Duodenal mucosa (tissue), 2 donors: ENCODE measurements around the gene GTF2F2.
A peak's percentile ranks its signal among the peaks of the same experiment; 100 is the strongest.

Experiments used
- H3K27ac ChIP-seq: one replicate; pipeline ENCODE4 v1.7.0; 2013; ENCODE audit warnings: low read depth, low read length
- H3K27me3 ChIP-seq, 2 donors: one replicate each; pipeline ENCODE4 v1.7.0; 2013; ENCODE audit warnings: low read length in 2 of 2, control low read depth in 1 of 2; ENCODE audit not compliant: insufficient read depth in 2 of 2, control insufficient read depth in 1 of 2
- H3K36me3 ChIP-seq, 2 donors: one replicate each; pipeline ENCODE4 v1.7.0; 2013; ENCODE audit warnings: low read length in 2 of 2, control low read depth in 1 of 2; ENCODE audit not compliant: insufficient read depth in 2 of 2, control insufficient read depth in 1 of 2
- H3K4me1 ChIP-seq, 2 donors: one replicate each; pipeline ENCODE4 v1.7.0; 2013; ENCODE audit warnings: low read length in 2 of 2, control low read depth in 1 of 2; ENCODE audit not compliant: insufficient read depth in 2 of 2, control insufficient read depth in 1 of 2
- H3K4me3 ChIP-seq, 2 donors: one replicate each; pipeline ENCODE4 v1.7.0; 2013; ENCODE audit warnings: low read length in 2 of 2, low read depth in 1 of 2
- H3K9ac ChIP-seq, 2 donors: one replicate each; pipeline ENCODE4 v1.7.0; 2013; ENCODE audit warnings: low read length in 2 of 2, low read depth in 1 of 2
- H3K9me3 ChIP-seq, 2 donors: one replicate each; pipeline ENCODE4 v1.7.0; 2013; ENCODE audit warnings: low read length in 2 of 2, control low read depth in 1 of 2; ENCODE audit not compliant: control insufficient read depth in 1 of 2

Gene GTF2F2

GRCh38 chr13:45303866-45304265 is 183.6 kb downstream of the GTF2F2 start:
- H3K27me3 ChIP-seq: peaks cover 5 to 6% of the 10 kb centered on the region in 2 donors
- H3K4me3 ChIP-seq: no peak overlapping the region
- no peaks in the 10 kb centered on the region for H3K4me1 ChIP-seq
- H3K9me3 ChIP-seq: no peaks in the 10 kb centered on the region
- no peaks in the 10 kb centered on the region for H3K36me3 ChIP-seq
- no peak overlapping the region for H3K27ac ChIP-seq
- H3K9ac ChIP-seq: no peak overlapping the region

- H3K27ac ChIP-seq: no peak overlapping the region
- peaks cover 0 to 6% of the 10 kb centered on the region in 2 donors for H3K4me1 ChIP-seq
- no peaks in the 10 kb centered on the region for H3K9me3 ChIP-seq
- H3K36me3 ChIP-seq: no peaks in the 10 kb centered on the region
- H3K9ac ChIP-seq: no peak overlapping the region
- peaks cover 5 to 6% of the 10 kb centered on the region in 2 donors for H3K27me3 ChIP-seq
- H3K4me3 ChIP-seq: no peak overlapping the region
Measured at GRCh38 chr13:45305079-45305478, 184.8 kb downstream of the GTF2F2 start.

- no peak overlapping the region for H3K27ac ChIP-seq
- peaks cover 8 to 12% of the 10 kb centered on the region in 2 donors for H3K4me1 ChIP-seq
- no peak overlapping the region for H3K9ac ChIP-seq
- H3K36me3 ChIP-seq: no peaks in the 10 kb centered on the region
- no peaks in the 10 kb centered on the region for H3K27me3 ChIP-seq
- no peaks in the 10 kb centered on the region for H3K9me3 ChIP-seq
- no peak overlapping the region for H3K4me3 ChIP-seq
Measured at GRCh38 chr13:45306966-45307365, 186.7 kb downstream of the GTF2F2 start.

GRCh38 chr13:45310341-45311131 is 190.2 kb downstream of the GTF2F2 start:
- Histone ChIP-seq H3K9me3 (no peaks in the 10 kb centered on the region), H3K4me1 (peaks cover 10 to 12% of the 10 kb centered on the region in 2 donors), H3K27me3 (no peaks in the 10 kb centered on the region), H3K36me3 (no peaks in the 10 kb centered on the region), H3K27ac (no peak overlapping the region), H3K4me3 (peak overlapping the region; percentile 68 to 75), H3K9ac (no peak overlapping the region)

GRCh38 chr13:45314822-45315221 is 194.5 kb downstream of the GTF2F2 start:
- H3K9me3 ChIP-seq: no peaks in the 10 kb centered on the region
- no peak overlapping the region for H3K4me3 ChIP-seq
- H3K27ac ChIP-seq: no peak overlapping the region
- peaks cover 6 to 13% of the 10 kb centered on the region in 2 donors for H3K4me1 ChIP-seq
- no peaks in the 10 kb centered on the region for H3K36me3 ChIP-seq
- no peak overlapping the region for H3K9ac ChIP-seq
- H3K27me3 ChIP-seq: no peaks in the 10 kb centered on the region

- Histone ChIP-seq H3K36me3 (no peaks in the 10 kb centered on the region), H3K4me3 (no peak overlapping the region), H3K27me3 (no peaks in the 10 kb centered on the region), H3K9ac (no peak overlapping the region), H3K27ac (no peak overlapping the region), H3K4me1 (peaks cover 4 to 9% of the 10 kb centered on the region in 2 donors), H3K9me3 (no peaks in the 10 kb centered on the region)
Measured at GRCh38 chr13:45315520-45316167, 195.3 kb downstream of the GTF2F2 start.

GRCh38 chr13:45316338-45316737 is 196.0 kb downstream of the GTF2F2 start:
- peak overlapping the region in 1 of 2 donors; percentile 57 for H3K9ac ChIP-seq
- H3K4me3 ChIP-seq: peak overlapping the region; percentile 54 to 61
- H3K4me1 ChIP-seq: peaks cover 0 to 5% of the 10 kb centered on the region in 2 donors
- H3K36me3 ChIP-seq: no peaks in the 10 kb centered on the region
- no peaks in the 10 kb centered on the region for H3K9me3 ChIP-seq
- no peak overlapping the region for H3K27ac ChIP-seq
- no peaks in the 10 kb centered on the region for H3K27me3 ChIP-seq

GRCh38 chr13:45316996-45317395 is 196.7 kb downstream of the GTF2F2 start:
- no peak overlapping the region for H3K27ac ChIP-seq
- H3K4me3 ChIP-seq: no peak overlapping the region
- no peaks in the 10 kb centered on the region for H3K9me3 ChIP-seq
- no peaks in the 10 kb centered on the region for H3K36me3 ChIP-seq
- no peak overlapping the region for H3K9ac ChIP-seq
- peaks cover 0 to 5% of the 10 kb centered on the region in 2 donors for H3K4me1 ChIP-seq
- H3K27me3 ChIP-seq: no peaks in the 10 kb centered on the region

- no peaks in the 10 kb centered on the region for H3K27me3 ChIP-seq
- no peak overlapping the region for H3K9ac ChIP-seq
- no peaks in the 10 kb centered on the region for H3K9me3 ChIP-seq
- no peak overlapping the region for H3K4me3 ChIP-seq
- H3K27ac ChIP-seq: no peak overlapping the region
- H3K36me3 ChIP-seq: no peaks in the 10 kb centered on the region
- H3K4me1 ChIP-seq: peaks cover 0 to 5% of the 10 kb centered on the region in 2 donors
Measured at GRCh38 chr13:45320876-45321629, 200.7 kb downstream of the GTF2F2 start.

GRCh38 chr13:45325806-45326205 is 205.5 kb downstream of the GTF2F2 start:
- no peaks in the 10 kb centered on the region for H3K9me3 ChIP-seq
- no peak overlapping the region for H3K9ac ChIP-seq
- no peaks in the 10 kb centered on the region for H3K27me3 ChIP-seq
- no peaks in the 10 kb centered on the region for H3K36me3 ChIP-seq
- no peak overlapping the region for H3K27ac ChIP-seq
- H3K4me3 ChIP-seq: no peak overlapping the region
- peaks cover 4 to 14% of the 10 kb centered on the region in 2 donors for H3K4me1 ChIP-seq
